ENCODE measurements around the gene NFASC. TPM values are rescaled to one million over a fixed set of nuclear protein-coding genes. Genes with fewer than 3 reads are reported as not detected.

The NFASC gene
- total RNA-seq, 2 experiments from 2014 or later = not detected

- ChIA-PET POLR2A (no interaction called here), CTCF (no interaction called here)
- no peaks in the 10 kb centered on the region for H3K36me3 ChIP-seq (ENCODE audit: insufficient read depth, low read length)
- H3K9me3 Mint-ChIP-seq = no peaks in the 10 kb centered on the region
- H3K27me3 Mint-ChIP-seq = no peaks in the 10 kb centered on the region
- ATAC-seq (ENCODE audit: poor library complexity) (no peak), DNase-seq (no peak)
- H3K27me3 ChIP-seq (ENCODE audit: control insufficient read depth in 1 of 2, insufficient read depth in 2 of 2, low read length in 2 of 2) = peaks cover 0 to 5% of the 10 kb centered on the region in 2 experiments
- H3K9me3 ChIP-seq (ENCODE audit: control insufficient read depth in 1 of 2, insufficient read depth in 1 of 2, low read length in 2 of 2) = no peaks in the 10 kb centered on the region
- no peaks in the 10 kb centered on the region for H3K36me3 Mint-ChIP-seq (ENCODE audit: low read depth)
- H3K27ac ChIP-seq (ENCODE audit: low read depth in 1 of 2, low read length in 2 of 2) = no peak overlapping the region
- TF ChIP-seq, protein P1, sequence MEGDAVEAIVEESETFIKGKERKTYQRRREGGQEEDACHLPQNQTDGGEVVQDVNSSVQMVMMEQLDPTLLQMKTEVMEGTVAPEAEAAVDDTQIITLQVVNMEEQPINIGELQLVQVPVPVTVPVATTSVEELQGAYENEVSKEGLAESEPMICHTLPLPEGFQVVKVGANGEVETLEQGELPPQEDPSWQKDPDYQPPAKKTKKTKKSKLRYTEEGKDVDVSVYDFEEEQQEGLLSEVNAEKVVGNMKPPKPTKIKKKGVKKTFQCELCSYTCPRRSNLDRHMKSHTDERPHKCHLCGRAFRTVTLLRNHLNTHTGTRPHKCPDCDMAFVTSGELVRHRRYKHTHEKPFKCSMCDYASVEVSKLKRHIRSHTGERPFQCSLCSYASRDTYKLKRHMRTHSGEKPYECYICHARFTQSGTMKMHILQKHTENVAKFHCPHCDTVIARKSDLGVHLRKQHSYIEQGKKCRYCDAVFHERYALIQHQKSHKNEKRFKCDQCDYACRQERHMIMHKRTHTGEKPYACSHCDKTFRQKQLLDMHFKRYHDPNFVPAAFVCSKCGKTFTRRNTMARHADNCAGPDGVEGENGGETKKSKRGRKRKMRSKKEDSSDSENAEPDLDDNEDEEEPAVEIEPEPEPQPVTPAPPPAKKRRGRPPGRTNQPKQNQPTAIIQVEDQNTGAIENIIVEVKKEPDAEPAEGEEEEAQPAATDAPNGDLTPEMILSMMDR (IDR thresholded peaks at IDR 0.05) = no peak
- intact Hi-C loops (cut with DNase I, micrococcal nuclease) = no loop called here
- H3K4me3 ChIP-seq (ENCODE audit: low read length) = no peak overlapping the region
- H3K27ac Mint-ChIP-seq = no peak overlapping the region
- no peaks in the 10 kb centered on the region for H3K4me1 ChIP-seq (ENCODE audit: insufficient read depth, low read length)
- no peaks in the 10 kb centered on the region for H3K4me1 Mint-ChIP-seq (ENCODE audit: low read depth)
- no peak overlapping the region for H3K4me3 Mint-ChIP-seq
Measured at GRCh38 chr1:205003358-205004131, 132.9 kb downstream of the NFASC start.

DNA sequence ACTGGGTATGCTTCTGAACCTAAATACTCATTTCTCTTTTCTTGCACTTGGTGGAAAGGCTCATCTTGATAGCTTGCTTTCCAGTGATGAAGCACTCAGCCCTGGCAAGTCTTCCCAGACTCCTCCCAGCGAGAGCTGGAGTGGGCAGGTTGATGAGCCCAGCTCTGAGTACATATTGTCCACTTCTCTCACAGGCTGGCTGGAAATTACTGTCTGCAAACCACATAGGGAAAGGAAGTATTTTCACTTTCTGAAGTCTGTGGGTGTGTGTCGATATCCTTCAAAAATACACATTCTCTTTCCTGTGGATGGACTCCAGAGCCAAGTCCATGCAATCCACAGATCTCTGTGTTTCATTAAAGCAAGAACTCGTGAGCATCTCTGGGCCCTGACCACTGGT lies 133.7 kb downstream of the NFASC start:
- ChIA-PET CTCF (no interaction called here), POLR2A (no interaction called here)
- Mint-ChIP-seq H3K27me3 (no peaks in the 10 kb centered on the region), H3K4me3 (no peak overlapping the region), H3K9me3 (no peaks in the 10 kb centered on the region), H3K27ac (no peak overlapping the region), H3K36me3 (ENCODE audit: low read depth) (no peaks in the 10 kb centered on the region), H3K4me1 (ENCODE audit: low read depth) (no peaks in the 10 kb centered on the region)
- no peak for DNase-seq
- no peaks in the 10 kb centered on the region for H3K4me1 ChIP-seq (ENCODE audit: insufficient read depth, low read length)
- TF ChIP-seq, protein P1 (IDR thresholded peaks at IDR 0.05) = no peak
- no peak overlapping the region for H3K27ac ChIP-seq (ENCODE audit: low read depth in 1 of 2, low read length in 2 of 2)
- ATAC-seq (ENCODE audit: poor library complexity) = no peak
- no peak overlapping the region for H3K4me3 ChIP-seq (ENCODE audit: low read length)
- intact Hi-C loops (cut with DNase I, micrococcal nuclease) = no loop called here
- H3K27me3 ChIP-seq (ENCODE audit: control insufficient read depth in 1 of 2, insufficient read depth in 2 of 2, low read length in 2 of 2) = peaks cover 0 to 5% of the 10 kb centered on the region in 2 experiments
- no peaks in the 10 kb centered on the region for H3K9me3 ChIP-seq (ENCODE audit: control insufficient read depth in 1 of 2, insufficient read depth in 1 of 2, low read length in 2 of 2)
- H3K36me3 ChIP-seq (ENCODE audit: insufficient read depth, low read length) = no peaks in the 10 kb centered on the region

DNA sequence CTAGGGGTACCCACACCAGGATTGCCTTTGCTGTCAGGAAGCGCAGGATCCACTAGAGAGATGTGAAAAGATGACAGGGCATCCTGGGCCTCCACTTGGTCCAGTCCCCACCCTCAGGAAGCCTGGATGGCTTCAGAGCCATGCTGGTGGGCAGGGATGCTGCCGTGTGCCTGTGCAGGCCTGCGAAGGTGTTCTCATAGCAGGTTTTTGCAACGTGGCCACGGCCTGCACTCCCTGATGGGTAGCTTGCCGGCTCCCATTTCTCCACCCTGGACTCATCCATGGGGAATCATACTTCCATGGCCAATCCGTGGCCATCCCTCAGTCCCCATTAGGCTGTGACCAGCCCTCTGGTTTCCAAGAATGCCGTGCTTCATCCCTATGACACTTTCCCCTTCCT lies 138.2 kb downstream of the NFASC start:
- Mint-ChIP-seq H3K4me3 (no peak overlapping the region), H3K27ac (no peak overlapping the region), H3K36me3 (ENCODE audit: low read depth) (no peaks in the 10 kb centered on the region), H3K9me3 (no peaks in the 10 kb centered on the region), H3K4me1 (ENCODE audit: low read depth) (no peaks in the 10 kb centered on the region), H3K27me3 (no peaks in the 10 kb centered on the region)
- Histone ChIP-seq H3K27me3 (ENCODE audit: control insufficient read depth in 1 of 2, insufficient read depth in 2 of 2, low read length in 2 of 2) (no peaks in the 10 kb centered on the region), H3K4me3 (ENCODE audit: low read length) (no peak overlapping the region), H3K27ac (ENCODE audit: low read depth in 1 of 2, low read length in 2 of 2) (no peak overlapping the region), H3K9me3 (ENCODE audit: control insufficient read depth in 1 of 2, insufficient read depth in 1 of 2, low read length in 2 of 2) (no peaks in the 10 kb centered on the region), H3K36me3 (ENCODE audit: insufficient read depth, low read length) (no peaks in the 10 kb centered on the region), H3K4me1 (ENCODE audit: insufficient read depth, low read length) (no peaks in the 10 kb centered on the region)
- ChIA-PET CTCF (no interaction called here), POLR2A (no interaction called here)
- TF ChIP-seq, protein P1 (IDR thresholded peaks at IDR 0.05) = no peak
- intact Hi-C loops (cut with DNase I, micrococcal nuclease) = no loop called here
- no peak for ATAC-seq (ENCODE audit: poor library complexity)
- DNase-seq = no peak
